Aortic smooth muscle cell (primary cell): Measurements from ENCODE around the gene FLT4. TPM values are rescaled to one million over a fixed set of nuclear protein-coding genes. Genes with fewer than 3 reads are reported as not detected.

Experiments
- total RNA-seq: library from RNA; depleted of rRNA; stranded (reverse); fragments of >200 nt; gene quantifications from 2 replicates; pipeline ENCODE4 v1.2.3, GENCODE V29; 2014

Gene FLT4
- 0.13 and 0.31 TPM in 2 replicates for total RNA-seq

DNA sequence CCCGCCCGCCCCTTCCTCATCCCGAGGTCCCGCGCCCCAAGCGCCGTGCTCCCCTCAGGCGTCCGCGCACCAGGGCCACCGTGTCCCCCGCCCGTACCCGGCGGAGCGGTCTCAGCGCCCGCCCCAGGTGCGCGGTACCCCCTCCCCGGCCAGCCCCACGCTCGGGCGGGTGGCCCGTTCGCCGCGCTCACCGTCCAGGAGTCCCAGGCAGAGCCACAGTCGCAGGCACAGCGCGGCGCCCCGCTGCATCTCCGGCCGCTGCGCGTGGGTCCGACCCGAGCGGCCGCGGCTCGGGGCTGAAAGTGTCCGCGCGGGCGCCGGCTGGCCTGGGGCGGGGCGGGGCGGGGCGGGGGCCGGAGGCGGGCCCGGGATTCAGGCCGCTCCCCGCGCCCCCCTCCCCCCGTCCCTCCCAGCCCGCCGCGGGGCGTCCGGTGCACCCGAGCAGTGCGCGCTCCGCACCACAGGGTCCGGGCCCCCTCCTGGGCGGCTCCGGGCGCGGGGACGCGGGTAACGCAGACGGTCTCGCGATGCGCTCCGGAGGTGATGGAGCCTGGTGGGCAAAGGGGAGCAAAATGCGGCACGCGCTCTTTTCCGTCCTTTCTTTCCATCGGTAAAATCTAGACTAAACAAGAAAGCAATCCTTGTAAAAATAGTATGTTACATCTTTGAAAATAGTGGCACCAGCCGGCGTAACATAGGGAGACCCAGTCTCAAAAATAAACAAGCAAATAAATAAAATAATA, at the start of gene FLT4:
FLT4 (minus strand) TSS at position 304 of the 743 bp plus-strand sequence; CDS start at position 249, 55 bp downstream.

DNA sequence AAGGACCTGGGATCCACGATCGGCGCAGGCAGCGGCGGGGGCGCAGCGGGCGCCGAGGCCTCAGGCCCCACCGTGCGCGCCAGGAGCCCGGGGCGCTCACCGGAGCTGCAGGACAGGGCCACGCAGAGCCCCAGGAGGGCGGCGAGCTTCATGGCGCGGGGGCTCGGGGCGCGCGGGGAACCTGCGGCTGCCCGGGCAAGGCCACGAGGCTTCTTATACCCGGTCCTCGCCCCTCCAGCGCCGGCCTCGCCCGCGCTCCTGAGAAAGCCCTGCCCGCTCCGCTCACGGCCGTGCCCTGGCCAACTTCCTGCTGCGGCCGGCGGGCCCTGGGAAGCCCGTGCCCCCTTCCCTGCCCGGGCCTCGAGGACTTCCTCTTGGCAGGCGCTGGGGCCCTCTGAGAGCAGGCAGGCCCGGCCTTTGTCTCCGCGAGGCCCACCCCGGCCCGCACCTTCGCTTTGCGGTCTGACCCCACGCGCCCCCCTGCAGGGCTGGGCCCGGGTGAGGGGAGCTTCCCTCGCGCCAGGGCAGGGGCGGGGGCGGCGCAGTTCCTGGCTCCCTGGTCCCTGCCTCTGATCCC, 58.0 kb downstream of the FLT4 start, which contains the start of gene SCGB3A1:
SCGB3A1 (minus strand) TSS at position 189 of the 577 bp plus-strand sequence; CDS start at position 152, 37 bp downstream.

Other genes with a start within 250 kb of the FLT4 start
- gene CNOT6, start 155.2 kb downstream of the FLT4 start, total RNA-seq, result 9.4 and 11.8 TPM in 2 replicates
- gene SCGB3A1, start 58.1 kb downstream of the FLT4 start, total RNA-seq, result not detected in 2 replicates
- not detected in 2 replicates for gene OR2Y1, start 90.5 kb upstream of the FLT4 start, total RNA-seq
- gene MGAT1, start 153.2 kb upstream of the FLT4 start, total RNA-seq, result 61.7 and 67.6 TPM in 2 replicates
- 17.4 and 18.0 TPM in 2 replicates for gene ZFP62, start 211.7 kb upstream of the FLT4 start, total RNA-seq
- gene BTNL8, start 249.6 kb upstream of the FLT4 start, total RNA-seq, result not detected in 2 replicates